OCI-LY1 (cell line): ENCODE results near the gene PECR.

Source experiments
- H2AFZ ChIP-seq: fragments of 200-600 bp; sonication (generic), shearing (Covaris generic); 2 replicates; pipeline ENCODE4 v1.6.0; 2014; ENCODE audit warnings: antibody characterized with exemption, mild to moderate bottlenecking, low read length
- H3F3A ChIP-seq: fragments of 200-600 bp; sonication (generic), shearing (Covaris generic); 2 replicates; pipeline ENCODE4 v1.6.0; 2014; ENCODE audit warnings: mild to moderate bottlenecking, antibody characterized with exemption, low read length, moderate library complexity; ENCODE audit not compliant: insufficient read depth
- H3K27ac ChIP-seq: fragments of 200-600 bp; sonication (generic); 2 replicates; pipeline ENCODE4 v1.5.1; 2014; ENCODE audit warnings: low read length, mixed run types, mild to moderate bottlenecking, low read depth; ENCODE audit not compliant: poor library complexity, severe bottlenecking
- H3K27me3 ChIP-seq: fragments of 200-600 bp; sonication (generic); 2 replicates; pipeline ENCODE4 v1.6.0; 2014; ENCODE audit warnings: antibody characterized with exemption, mild to moderate bottlenecking, low read length, moderate library complexity; ENCODE audit not compliant: insufficient read depth
- H3K36me3 ChIP-seq: fragments of 200-600 bp; sonication (generic); 2 replicates; pipeline ENCODE4 v1.6.1; 2014; ENCODE audit warnings: mild to moderate bottlenecking, antibody characterized with exemption, low read length, moderate library complexity, mixed read lengths; ENCODE audit not compliant: insufficient read depth
- H3K4me1 ChIP-seq: fragments of 200-600 bp; sonication (generic); 2 replicates; pipeline ENCODE4 v1.5.1; 2014; ENCODE audit warnings: mild to moderate bottlenecking, low read length, moderate library complexity; ENCODE audit not compliant: insufficient read depth, severe bottlenecking
- H3K4me2 ChIP-seq: fragments of 200-600 bp; sonication (generic), shearing (Covaris generic); 2 replicates; pipeline ENCODE4 v1.6.1; 2014; ENCODE audit warnings: low read length
- H3K4me3 ChIP-seq: fragments of 200-600 bp; sonication (generic); 2 replicates; pipeline ENCODE4 v1.5.1; 2014; ENCODE audit warnings: low read length, low read depth, mild to moderate bottlenecking, mixed read lengths; ENCODE audit not compliant: poor library complexity, severe bottlenecking
- H3K79me2 ChIP-seq: fragments of 200-600 bp; shearing (Covaris generic); 2 replicates; pipeline ENCODE4 v1.6.1; 2016; ENCODE audit warnings: mixed run types, low read length, mixed read lengths; ENCODE audit not compliant: insufficient read depth
- H3K9ac ChIP-seq: fragments of 200-600 bp; sonication (generic), shearing (Covaris generic); 2 replicates; pipeline ENCODE4 v1.6.1; 2014; ENCODE audit warnings: mild to moderate bottlenecking, low read length, mixed read lengths
- H3K9me2 ChIP-seq: fragments of 200-600 bp; sonication (generic), shearing (Covaris generic); 2 replicates; pipeline ENCODE4 v1.6.1; 2014; ENCODE audit warnings: low read depth, mild to moderate bottlenecking, low read length, mixed read lengths
- H3K9me3 ChIP-seq: fragments of 200-600 bp; shearing (Covaris generic); 2 replicates; pipeline ENCODE4 v1.6.1; 2014; ENCODE audit warnings: low read length, mixed read lengths
- H4K20me1 ChIP-seq: fragments of 200-600 bp; sonication (generic), shearing (Covaris generic); 2 replicates; pipeline ENCODE4 v1.6.0; 2016; ENCODE audit warnings: mild to moderate bottlenecking, low read length; ENCODE audit not compliant: insufficient read depth
- CTCF ChIP-seq: fragments of 200-600 bp; sonication (generic), shearing (Covaris generic); IDR thresholded peaks from 2 replicates; pipeline ENCODE4 v1.5.1; 2017; ENCODE audit warnings: mild to moderate bottlenecking, antibody characterized with exemption, low read length, moderate library complexity, mixed read lengths
- EZH2 ChIP-seq: fragments of 200-600 bp; sonication (generic), shearing (Covaris generic); IDR thresholded peaks from 2 replicates; pipeline ENCODE4 v1.8.0; 2017; ENCODE audit warnings: borderline replicate concordance, mixed run types, mild to moderate bottlenecking, antibody characterized with exemption, low read length, moderate library complexity, mixed read lengths

Gene PECR

DNA sequence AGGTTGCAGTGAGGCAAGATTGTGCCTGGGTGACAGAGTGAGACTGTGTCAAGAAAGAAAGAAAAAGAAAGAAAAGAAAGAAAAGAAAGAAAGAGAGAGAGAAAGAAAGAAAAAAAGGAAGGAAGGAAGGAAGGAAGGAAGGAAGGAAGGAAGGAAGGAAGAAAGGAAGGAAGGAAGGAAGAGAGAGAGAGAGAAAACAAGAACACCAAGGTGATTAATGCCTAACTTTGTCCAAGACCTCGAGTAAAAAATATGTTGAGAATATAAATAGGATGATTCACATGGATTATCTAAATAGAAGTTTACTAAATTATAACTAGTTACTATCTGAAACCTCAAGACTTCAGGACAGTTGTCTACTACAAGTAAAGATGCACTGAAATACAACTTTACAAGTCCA is 7.2 kb downstream of the PECR start:
- Histone ChIP-seq H3K4me3 (no peak overlapping the region), H3K9ac (no peak overlapping the region), H3K9me2 (no peaks in the 10 kb centered on the region), H3K27ac (no peak overlapping the region), H3K4me2 (no peak overlapping the region), H3K9me3 (no peaks in the 10 kb centered on the region), H4K20me1 (no peaks in the 10 kb centered on the region), H3F3A (no peaks in the 10 kb centered on the region), H3K79me2 (no peaks in the 10 kb centered on the region), H3K36me3 (no peaks in the 10 kb centered on the region), H3K27me3 (no peaks in the 10 kb centered on the region; the same call in 1 of the 2 replicates), H3K4me1 (no peaks in the 10 kb centered on the region), H2AFZ (no peak overlapping the region)
- TF ChIP-seq EZH2, result no peak
- no peak for TF ChIP-seq CTCF

- H3K9me3 ChIP-seq, result no peaks in the 10 kb centered on the region
- H3K27ac ChIP-seq, result no peak overlapping the region
- no peaks in the 10 kb centered on the region for H3K36me3 ChIP-seq
- no peaks in the 10 kb centered on the region for H3F3A ChIP-seq
- no peak overlapping the region for H3K9ac ChIP-seq
- H3K9me2 ChIP-seq, result no peaks in the 10 kb centered on the region
- no peak overlapping the region for H3K4me2 ChIP-seq
- H2AFZ ChIP-seq, result no peak overlapping the region
- TF ChIP-seq EZH2 (no peak), CTCF (no peak)
- H4K20me1 ChIP-seq, result no peaks in the 10 kb centered on the region
- H3K4me1 ChIP-seq, result no peaks in the 10 kb centered on the region
- H3K27me3 ChIP-seq, result no peaks in the 10 kb centered on the region; the same call in 1 of the 2 replicates
- H3K79me2 ChIP-seq, result no peaks in the 10 kb centered on the region
- no peak overlapping the region for H3K4me3 ChIP-seq
Measured at GRCh38 chr2:216073773-216074172, 7.8 kb downstream of the PECR start.

GRCh38 chr2:216072473-216072872 is 9.1 kb downstream of the PECR start:
- Histone ChIP-seq H3K9me3 (no peaks in the 10 kb centered on the region), H3F3A (no peaks in the 10 kb centered on the region), H3K27me3 (no peaks in the 10 kb centered on the region; the same call in 1 of the 2 replicates), H3K79me2 (no peaks in the 10 kb centered on the region), H3K9ac (no peak overlapping the region), H3K27ac (no peak overlapping the region), H3K4me2 (no peak overlapping the region), H2AFZ (no peak overlapping the region), H3K36me3 (no peaks in the 10 kb centered on the region), H3K4me1 (no peaks in the 10 kb centered on the region), H3K9me2 (no peaks in the 10 kb centered on the region), H4K20me1 (no peaks in the 10 kb centered on the region), H3K4me3 (no peak overlapping the region)
- TF ChIP-seq CTCF (no peak), EZH2 (no peak)
